H9 (cell line): ENCODE results near the gene ISCA1. TPM values are rescaled to one million over a fixed set of nuclear protein-coding genes. Genes with fewer than 3 reads are reported as not detected.

Experiments used
- DNase-seq: peaks from one replicate; pipeline ENCODE4 v3.0.0-alpha.2; 2017
- H2AFZ ChIP-seq: one replicate; pipeline ENCODE4 v1.6.1; 2013; ENCODE audit warnings: mild to moderate bottlenecking, low read length, control low read depth, moderate library complexity
- H2AK5ac ChIP-seq: 2 replicates; pipeline ENCODE4 v1.6.1; 2013; ENCODE audit warnings: low read length, control low read depth, mixed read lengths; ENCODE audit not compliant: insufficient read length
- H2BK120ac ChIP-seq: one replicate; pipeline ENCODE4 v1.6.1; 2013; ENCODE audit warnings: low read depth, mild to moderate bottlenecking, low read length, control low read depth, inconsistent platforms; ENCODE audit not compliant: poor library complexity, severe bottlenecking
- H2BK12ac ChIP-seq: 2 replicates; pipeline ENCODE4 v1.6.1; 2013; ENCODE audit warnings: low read length, control low read depth, mixed read lengths, low read depth; ENCODE audit not compliant: insufficient read length
- H2BK15ac ChIP-seq: 2 replicates; pipeline ENCODE4 v1.6.1; 2013; ENCODE audit warnings: low read depth, low read length, control low read depth
- H2BK20ac ChIP-seq: one replicate; pipeline ENCODE4 v1.6.1; 2013; ENCODE audit warnings: low read depth, mild to moderate bottlenecking, low read length, control low read depth, inconsistent platforms; ENCODE audit not compliant: poor library complexity, severe bottlenecking
- H2BK5ac ChIP-seq: 2 replicates; pipeline ENCODE4 v1.6.1; 2013; ENCODE audit warnings: low read length, control low read depth, mixed read lengths; ENCODE audit not compliant: insufficient read length
- H3K14ac ChIP-seq: 2 replicates; pipeline ENCODE4 v1.6.1; 2013; ENCODE audit warnings: low read length, control low read depth; ENCODE audit not compliant: insufficient read depth
- H3K18ac ChIP-seq: 2 replicates; pipeline ENCODE4 v1.6.1; 2013; ENCODE audit warnings: low read depth, mild to moderate bottlenecking, mixed read lengths, low read length, control low read depth; ENCODE audit not compliant: insufficient read length
- H3K23ac ChIP-seq: 2 replicates; pipeline ENCODE4 v1.6.1; 2013; ENCODE audit warnings: low read length, control low read depth, mixed read lengths, low read depth; ENCODE audit not compliant: insufficient read length
- H3K23me2 ChIP-seq: 2 replicates; pipeline ENCODE4 v1.6.1; 2013; ENCODE audit warnings: low read depth, mild to moderate bottlenecking, mixed read lengths, low read length, control low read depth; ENCODE audit not compliant: insufficient read length, poor library complexity, severe bottlenecking
- H3K27ac ChIP-seq: 2 replicates; pipeline ENCODE4 v1.5.1; 2013; ENCODE audit warnings: low read length, control low read depth, mixed read lengths, low read depth; ENCODE audit not compliant: insufficient read length
- H3K27me3 ChIP-seq: 2 replicates; pipeline ENCODE4 v1.6.1; 2013; ENCODE audit warnings: low read length, control low read depth, inconsistent platforms; ENCODE audit not compliant: insufficient read depth
- H3K4ac ChIP-seq: 2 replicates; pipeline ENCODE4 v1.6.1; 2013; ENCODE audit warnings: low read depth, mild to moderate bottlenecking, control low read depth, inconsistent platforms, low read length, moderate library complexity
- H3K4me1 ChIP-seq: 2 replicates; pipeline ENCODE4 v1.6.1; 2013; ENCODE audit warnings: low read length, control low read depth, inconsistent platforms; ENCODE audit not compliant: insufficient read depth
- H3K4me2 ChIP-seq: 2 replicates; pipeline ENCODE4 v1.6.1; 2013; ENCODE audit warnings: low read length, control low read depth, mixed read lengths; ENCODE audit not compliant: insufficient read length, insufficient read depth
- H3K56ac ChIP-seq: 2 replicates; pipeline ENCODE4 v1.6.1; 2013; ENCODE audit warnings: low read depth, mild to moderate bottlenecking, mixed read lengths, low read length, control low read depth; ENCODE audit not compliant: insufficient read length
- H3K79me1 ChIP-seq: 2 replicates; pipeline ENCODE4 v1.6.1; 2013; ENCODE audit warnings: low read depth, mild to moderate bottlenecking, moderate library complexity, low read length, control low read depth, inconsistent platforms; ENCODE audit not compliant: insufficient read depth, poor library complexity, severe bottlenecking
- H3K79me2 ChIP-seq: 2 replicates; pipeline ENCODE4 v1.6.1; 2013; ENCODE audit warnings: low read length, control low read depth, inconsistent platforms; ENCODE audit not compliant: insufficient read depth
- H3K9ac ChIP-seq: 2 replicates; pipeline ENCODE4 v1.6.1; 2013; ENCODE audit warnings: low read length, control low read depth, mixed read lengths; ENCODE audit not compliant: insufficient read length; ENCODE audit errors: extremely low read depth
- H3K9me3 ChIP-seq: one replicate; pipeline ENCODE4 v1.6.1; 2013; ENCODE audit warnings: low read depth, low read length, inconsistent platforms; ENCODE audit not compliant: control insufficient read depth
- H3T11ph ChIP-seq: one replicate; pipeline ENCODE4 v1.6.1; 2013; ENCODE audit warnings: mild to moderate bottlenecking, low read length, control low read depth, inconsistent platforms
- H4K20me1 ChIP-seq: one replicate; pipeline ENCODE4 v1.6.1; 2013; ENCODE audit not compliant: control insufficient read depth, insufficient read length, insufficient read depth
- H4K5ac ChIP-seq: 2 replicates; pipeline ENCODE4 v1.6.1; 2013; ENCODE audit warnings: low read depth, mild to moderate bottlenecking, mixed read lengths, low read length, control low read depth; ENCODE audit not compliant: insufficient read length
- H4K8ac ChIP-seq: replicated peaks from 2 replicates; pipeline ENCODE4 v1.6.1; 2013; ENCODE audit warnings: low read length, control low read depth, mixed read lengths, low read depth; ENCODE audit not compliant: insufficient read length
- H4K91ac ChIP-seq: 2 replicates; pipeline ENCODE4 v1.6.1; 2013; ENCODE audit warnings: low read depth, mild to moderate bottlenecking, moderate library complexity, mixed read lengths, low read length, control low read depth; ENCODE audit not compliant: insufficient read length
- H3K27ac Mint-ChIP-seq, 3 experiments: 2 replicates in 2 of 3; 3 replicates in 1 of 3; pipeline ENCODE4 v1.8.0; 2020 to 2021; ENCODE audit warnings: mixed read lengths in 3 of 3, mild to moderate bottlenecking in 1 of 3, moderate library complexity in 1 of 3
- H3K27me3 Mint-ChIP-seq: 2 replicates; pipeline ENCODE4 v1.8.0; 2021; ENCODE audit warnings: low read depth, mild to moderate bottlenecking, moderate library complexity, mixed read lengths
- H3K36me3 Mint-ChIP-seq, 3 experiments: 2 replicates in 2 of 3; 3 replicates in 1 of 3; pipeline ENCODE4 v1.8.0; 2020 to 2021; ENCODE audit warnings: low read depth in 3 of 3, mixed read lengths in 3 of 3; ENCODE audit not compliant: insufficient read depth in 1 of 3
- H3K4me1 Mint-ChIP-seq, 2 experiments: 2 replicates each; pipeline ENCODE4 v1.8.0; 2020; ENCODE audit warnings: mixed read lengths in 2 of 2
- H3K4me3 Mint-ChIP-seq, 2 experiments: 2 replicates in 1 of 2; 3 replicates in 1 of 2; pipeline ENCODE4 v1.8.0; 2020 to 2021; ENCODE audit warnings: mild to moderate bottlenecking in 2 of 2, mixed read lengths in 2 of 2, moderate library complexity in 1 of 2
- H3K9me3 Mint-ChIP-seq, 2 experiments: 2 replicates in 1 of 2; 3 replicates in 1 of 2; pipeline ENCODE4 v1.8.0; 2020; ENCODE audit warnings: mild to moderate bottlenecking in 2 of 2, mixed read lengths in 2 of 2, moderate library complexity in 1 of 2
- WGBS: extraction: QIAGEN DNeasy Blood & Tissue Kit; methylation state at CpG from one replicate; pipeline ENCODE4 v1.1.7; 2013; ENCODE audit warnings: missing lambda C conversion rate, low lambda C conversion rate, mixed read lengths; ENCODE audit not compliant: insufficient read length; ENCODE audit errors: extremely low coverage; 5-methylcytosine and 5-hydroxymethylcytosine counted together
- total RNA-seq: library from RNA; stranded (reverse); gene quantifications from 2 replicates; pipeline ENCODE4 v1.2.1, GENCODE V29; 2021
- TF ChIP-seq, protein P1 (sequence below): fragments of 200-600 bp; sonication (generic); conservative IDR thresholded peaks from 3 replicates; pipeline ENCODE4 v1.8.0; 2021; ENCODE audit warnings: antibody characterized with exemption, mild to moderate bottlenecking

ISCA1 gene
- total RNA-seq, 1 experiment from 2014 or later: 33.3 TPM

- Histone ChIP-seq H3K9me3 (no peaks in the 10 kb centered on the region), H3K27me3 (no peaks in the 10 kb centered on the region), H3K18ac (no peak overlapping the region), H3K27ac (no peak overlapping the region), H2BK120ac (no peak overlapping the region), H2BK5ac (no peak overlapping the region), H3K14ac (no peak overlapping the region), H4K5ac (no peak overlapping the region), H4K20me1 (no peaks in the 10 kb centered on the region), H3K23ac (no peak overlapping the region), H3K9ac (no peak overlapping the region), H2BK12ac (no peak overlapping the region), H2AFZ (no peak overlapping the region), H3K79me1 (no peaks in the 10 kb centered on the region), H3K56ac (no peak overlapping the region), H2BK20ac (no peak overlapping the region), H4K91ac (no peak overlapping the region), H3K4me1 (no peaks in the 10 kb centered on the region), H2BK15ac (no peak overlapping the region), H4K8ac (no peak overlapping the region), H2AK5ac (no peak overlapping the region), H3T11ph (no peak overlapping the region), H3K79me2 (no peaks in the 10 kb centered on the region), H3K4ac (no peak overlapping the region), H3K23me2 (no peaks in the 10 kb centered on the region), H3K4me2 (no peak overlapping the region)
- TF ChIP-seq, protein P1, sequence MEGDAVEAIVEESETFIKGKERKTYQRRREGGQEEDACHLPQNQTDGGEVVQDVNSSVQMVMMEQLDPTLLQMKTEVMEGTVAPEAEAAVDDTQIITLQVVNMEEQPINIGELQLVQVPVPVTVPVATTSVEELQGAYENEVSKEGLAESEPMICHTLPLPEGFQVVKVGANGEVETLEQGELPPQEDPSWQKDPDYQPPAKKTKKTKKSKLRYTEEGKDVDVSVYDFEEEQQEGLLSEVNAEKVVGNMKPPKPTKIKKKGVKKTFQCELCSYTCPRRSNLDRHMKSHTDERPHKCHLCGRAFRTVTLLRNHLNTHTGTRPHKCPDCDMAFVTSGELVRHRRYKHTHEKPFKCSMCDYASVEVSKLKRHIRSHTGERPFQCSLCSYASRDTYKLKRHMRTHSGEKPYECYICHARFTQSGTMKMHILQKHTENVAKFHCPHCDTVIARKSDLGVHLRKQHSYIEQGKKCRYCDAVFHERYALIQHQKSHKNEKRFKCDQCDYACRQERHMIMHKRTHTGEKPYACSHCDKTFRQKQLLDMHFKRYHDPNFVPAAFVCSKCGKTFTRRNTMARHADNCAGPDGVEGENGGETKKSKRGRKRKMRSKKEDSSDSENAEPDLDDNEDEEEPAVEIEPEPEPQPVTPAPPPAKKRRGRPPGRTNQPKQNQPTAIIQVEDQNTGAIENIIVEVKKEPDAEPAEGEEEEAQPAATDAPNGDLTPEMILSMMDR: no peak
- Mint-ChIP-seq H3K9me3 (no peaks in the 10 kb centered on the region), H3K27ac (no peak overlapping the region), H3K4me1 (peaks cover 9% of the 10 kb centered on the region in 2 experiments), H3K4me3 (no peak overlapping the region), H3K27me3 (no peaks in the 10 kb centered on the region), H3K36me3 (peaks cover 31 to 75% (median 68%) of the 10 kb centered on the region in 3 experiments; a peak in 6 of 7 replicates)
- WGBS: no CpG with 5 or more reads among the region's 8 CpGs
- no peak for DNase-seq
Observed at GRCh38 chr9:86322973-86323644, 40.8 kb upstream of the ISCA1 start.
